Caco-2 (cell line): ENCODE results near the gene CUL9. TPM values are rescaled to one million over a fixed set of nuclear protein-coding genes. Genes with fewer than 3 reads are reported as not detected.

ENCODE experiments used
- BruUV-seq: library from RNA; stranded (reverse); fragments of 400-500 nt; replicated peaks from 2 replicates; lab custom pipeline; 2021; lab: Mats Ljungman, UMichigan
- CTCF ChIA-PET: fragments of 300-600 bp; sonication (Branson Sonifier 250); formaldehyde crosslinking; loops from one replicate; lab custom pipeline; 2022; ENCODE audit warnings: antibody characterized with exemption; lab: Charles Lee
- POLR2A ChIA-PET: fragments of 300-600 bp; sonication (Branson Sonifier 250); formaldehyde crosslinking; loops from one replicate; lab custom pipeline; 2022; ENCODE audit warnings: antibody characterized with exemption; lab: Charles Lee
- DNase-seq, 2 experiments: peaks; one replicate each; pipeline versions ENCODE4 v3.0.0 to v3.0.0-alpha.2; 2020 to 2022
- H3K27me3 ChIP-seq: replicated peaks from 2 replicates; pipeline ENCODE4 v1.6.0; 2011; ENCODE audit warnings: low read length; ENCODE audit not compliant: control insufficient read depth, insufficient read depth
- H3K36me3 ChIP-seq: 2 replicates; pipeline ENCODE4 v1.5.1; 2011; ENCODE audit warnings: low read length; ENCODE audit not compliant: control insufficient read depth, insufficient read depth
- H3K4me1 ChIP-seq: fragments of 250-450 bp; sonication (Bioruptor Pico); 2 replicates; pipeline ENCODE4 v1.5.1; 2020; ENCODE audit warnings: mild to moderate bottlenecking
- H3K4me3 ChIP-seq: 2 replicates; pipeline ENCODE4 v1.5.1; 2011; ENCODE audit warnings: low read depth, mild to moderate bottlenecking, control low read depth, low read length
- H3K9me3 ChIP-seq: fragments of 250-450 bp; sonication (Bioruptor Pico); 2 replicates; pipeline ENCODE4 v1.5.1; 2020; ENCODE audit warnings: mild to moderate bottlenecking, moderate library complexity
- H3K27ac Mint-ChIP-seq: one replicate; pipeline ENCODE4 v1.8.0; 2022; ENCODE audit warnings: mixed read lengths; ENCODE audit not compliant: unreplicated experiment
- H3K27me3 Mint-ChIP-seq: one replicate; pipeline ENCODE4 v1.8.0; 2022; ENCODE audit warnings: mixed read lengths; ENCODE audit not compliant: insufficient read depth, unreplicated experiment
- H3K36me3 Mint-ChIP-seq: one replicate; pipeline ENCODE4 v1.8.0; 2022; ENCODE audit warnings: mild to moderate bottlenecking, mixed read lengths; ENCODE audit not compliant: insufficient read depth, unreplicated experiment
- H3K4me1 Mint-ChIP-seq: one replicate; pipeline ENCODE4 v1.8.0; 2022; ENCODE audit warnings: low read depth, mixed read lengths; ENCODE audit not compliant: unreplicated experiment
- H3K4me3 Mint-ChIP-seq: one replicate; pipeline ENCODE4 v1.8.0; 2022; ENCODE audit warnings: mild to moderate bottlenecking, moderate library complexity, mixed read lengths; ENCODE audit not compliant: unreplicated experiment
- H3K9me3 Mint-ChIP-seq: one replicate; pipeline ENCODE4 v1.8.0; 2022; ENCODE audit warnings: mixed read lengths; ENCODE audit not compliant: unreplicated experiment
- intact Hi-C: fragments of 100-400 bp; cut with micrococcal nuclease; formaldehyde crosslinking; loops from one replicate; pipeline ENCODE4 v1.10.0; 2022; ENCODE audit not compliant: unreplicated experiment
- total RNA-seq: library from RNA; stranded (reverse); gene quantifications from 2 replicates; pipeline ENCODE4 v1.2.3, GENCODE V29; 2022
- TF ChIP-seq, protein P1 (sequence below), 2 experiments: fragments of 200-600 bp in 1 of 2; IDR thresholded peaks; 1 replicate in 1 of 2; 2 replicates in 1 of 2; pipeline versions ENCODE4 v1.5.1 to v1.8.0; 2011 to 2022; ENCODE audit warnings: antibody characterized with exemption in 1 of 2, control low read depth in 1 of 2, inconsistent platforms in 1 of 2, low read depth in 1 of 2, low read length in 1 of 2, mild to moderate bottlenecking in 1 of 2, moderate library complexity in 1 of 2; ENCODE audit not compliant: insufficient read depth in 1 of 2, severe bottlenecking in 1 of 2, unreplicated experiment in 1 of 2

Gene CUL9
- total RNA-seq, 1 experiment from 2014 or later = 16.7 TPM

DNA sequence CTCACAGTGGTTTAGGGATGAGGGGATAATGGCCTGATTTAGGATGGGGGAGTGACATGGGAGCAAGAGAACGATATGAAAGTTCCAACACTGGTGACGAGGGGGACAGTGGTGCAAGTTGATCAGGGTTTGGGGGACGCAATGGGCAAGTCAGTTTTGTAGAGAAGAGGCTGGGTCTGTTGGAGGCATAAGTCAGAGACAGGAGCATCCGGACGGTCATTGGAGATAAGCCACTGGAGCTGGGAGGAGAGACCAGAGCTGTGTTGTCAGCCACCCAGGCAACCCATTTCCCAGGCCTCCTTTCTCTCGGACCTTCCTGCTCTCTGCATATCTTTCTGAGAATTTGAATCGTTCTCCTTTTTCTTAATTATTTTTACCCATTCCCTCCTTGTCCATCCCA is 37.8 kb downstream of the CUL9 start:
- H3K4me3 Mint-ChIP-seq = no peak overlapping the region
- ChIA-PET POLR2A (no interaction called here), CTCF (interaction anchor here (0.5 to 1.5 kb wide), 4 partner anchors 9 to 870 kb away, joined by 3 to 8 read pairs (median 4); partner anchors contain the start of gene DNPH1)
- Histone ChIP-seq H3K4me3 (no peak overlapping the region), H3K27me3 (no peaks in the 10 kb centered on the region), H3K4me1 (no peaks in the 10 kb centered on the region), H3K36me3 (no peaks in the 10 kb centered on the region), H3K9me3 (no peaks in the 10 kb centered on the region)
- BruUV-seq = no TSS peak
- H3K27me3 Mint-ChIP-seq = no peaks in the 10 kb centered on the region
- H3K27ac Mint-ChIP-seq = no peak overlapping the region
- H3K9me3 Mint-ChIP-seq = no peaks in the 10 kb centered on the region
- TF ChIP-seq, protein P1, sequence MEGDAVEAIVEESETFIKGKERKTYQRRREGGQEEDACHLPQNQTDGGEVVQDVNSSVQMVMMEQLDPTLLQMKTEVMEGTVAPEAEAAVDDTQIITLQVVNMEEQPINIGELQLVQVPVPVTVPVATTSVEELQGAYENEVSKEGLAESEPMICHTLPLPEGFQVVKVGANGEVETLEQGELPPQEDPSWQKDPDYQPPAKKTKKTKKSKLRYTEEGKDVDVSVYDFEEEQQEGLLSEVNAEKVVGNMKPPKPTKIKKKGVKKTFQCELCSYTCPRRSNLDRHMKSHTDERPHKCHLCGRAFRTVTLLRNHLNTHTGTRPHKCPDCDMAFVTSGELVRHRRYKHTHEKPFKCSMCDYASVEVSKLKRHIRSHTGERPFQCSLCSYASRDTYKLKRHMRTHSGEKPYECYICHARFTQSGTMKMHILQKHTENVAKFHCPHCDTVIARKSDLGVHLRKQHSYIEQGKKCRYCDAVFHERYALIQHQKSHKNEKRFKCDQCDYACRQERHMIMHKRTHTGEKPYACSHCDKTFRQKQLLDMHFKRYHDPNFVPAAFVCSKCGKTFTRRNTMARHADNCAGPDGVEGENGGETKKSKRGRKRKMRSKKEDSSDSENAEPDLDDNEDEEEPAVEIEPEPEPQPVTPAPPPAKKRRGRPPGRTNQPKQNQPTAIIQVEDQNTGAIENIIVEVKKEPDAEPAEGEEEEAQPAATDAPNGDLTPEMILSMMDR (IDR thresholded peaks at IDR 0.05; ENCODE audit: insufficient read depth in 1 of 2, low read depth in 1 of 2, low read length in 1 of 2, severe bottlenecking in 1 of 2, unreplicated experiment in 1 of 2) = no peak
- peaks cover 6% of the 10 kb centered on the region for H3K36me3 Mint-ChIP-seq
- DNase-seq = no peak
- no peaks in the 10 kb centered on the region for H3K4me1 Mint-ChIP-seq
- intact Hi-C loops = no loop called here

DNA sequence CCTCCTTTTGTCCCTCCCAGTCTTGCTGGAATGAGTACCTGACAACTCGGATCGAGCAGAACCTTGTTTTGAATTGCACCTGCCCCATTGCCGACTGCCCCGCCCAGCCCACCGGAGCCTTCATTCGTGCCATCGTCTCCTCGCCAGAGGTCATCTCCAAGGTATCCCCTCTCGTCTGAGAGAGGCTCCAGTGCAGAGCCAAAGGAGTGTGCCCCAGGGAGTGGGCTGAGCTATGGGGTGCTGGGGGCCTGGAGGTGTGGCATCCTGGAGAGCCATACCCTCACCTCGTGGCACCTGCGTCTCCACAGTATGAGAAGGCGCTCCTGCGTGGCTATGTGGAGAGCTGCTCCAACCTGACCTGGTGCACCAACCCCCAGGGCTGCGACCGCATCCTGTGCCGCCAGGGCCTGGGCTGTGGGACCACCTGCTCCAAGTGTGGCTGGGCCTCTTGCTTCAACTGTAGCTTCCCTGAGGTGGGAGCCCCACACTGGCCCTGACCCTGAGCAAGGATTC is 38.5 kb downstream of the CUL9 start:
- Histone ChIP-seq H3K9me3 (no peaks in the 10 kb centered on the region), H3K4me3 (no peak overlapping the region), H3K36me3 (no peaks in the 10 kb centered on the region), H3K27me3 (no peaks in the 10 kb centered on the region), H3K4me1 (no peaks in the 10 kb centered on the region)
- Mint-ChIP-seq H3K4me3 (no peak overlapping the region), H3K27ac (no peak overlapping the region), H3K27me3 (no peaks in the 10 kb centered on the region), H3K36me3 (peaks cover 10% of the 10 kb centered on the region), H3K4me1 (no peaks in the 10 kb centered on the region), H3K9me3 (no peaks in the 10 kb centered on the region)
- CTCF ChIA-PET = interaction anchor here (1.2 to 1.5 kb wide), 2 partner anchors 9 to 117 kb away, joined by 3 to 8 read pairs; partner anchors contain the start of gene DNPH1
- BruUV-seq = no TSS peak
- POLR2A ChIA-PET = interaction anchor here (0.6 kb wide), 1 partner anchor 144 kb away, joined by 3 read pairs; the partner anchor contains the start of gene PTK7
- TF ChIP-seq, protein P1 (IDR thresholded peaks at IDR 0.05; ENCODE audit: insufficient read depth in 1 of 2, low read depth in 1 of 2, low read length in 1 of 2, severe bottlenecking in 1 of 2, unreplicated experiment in 1 of 2) = no peak
- intact Hi-C loops = no loop called here
- DNase-seq = no peak

DNA sequence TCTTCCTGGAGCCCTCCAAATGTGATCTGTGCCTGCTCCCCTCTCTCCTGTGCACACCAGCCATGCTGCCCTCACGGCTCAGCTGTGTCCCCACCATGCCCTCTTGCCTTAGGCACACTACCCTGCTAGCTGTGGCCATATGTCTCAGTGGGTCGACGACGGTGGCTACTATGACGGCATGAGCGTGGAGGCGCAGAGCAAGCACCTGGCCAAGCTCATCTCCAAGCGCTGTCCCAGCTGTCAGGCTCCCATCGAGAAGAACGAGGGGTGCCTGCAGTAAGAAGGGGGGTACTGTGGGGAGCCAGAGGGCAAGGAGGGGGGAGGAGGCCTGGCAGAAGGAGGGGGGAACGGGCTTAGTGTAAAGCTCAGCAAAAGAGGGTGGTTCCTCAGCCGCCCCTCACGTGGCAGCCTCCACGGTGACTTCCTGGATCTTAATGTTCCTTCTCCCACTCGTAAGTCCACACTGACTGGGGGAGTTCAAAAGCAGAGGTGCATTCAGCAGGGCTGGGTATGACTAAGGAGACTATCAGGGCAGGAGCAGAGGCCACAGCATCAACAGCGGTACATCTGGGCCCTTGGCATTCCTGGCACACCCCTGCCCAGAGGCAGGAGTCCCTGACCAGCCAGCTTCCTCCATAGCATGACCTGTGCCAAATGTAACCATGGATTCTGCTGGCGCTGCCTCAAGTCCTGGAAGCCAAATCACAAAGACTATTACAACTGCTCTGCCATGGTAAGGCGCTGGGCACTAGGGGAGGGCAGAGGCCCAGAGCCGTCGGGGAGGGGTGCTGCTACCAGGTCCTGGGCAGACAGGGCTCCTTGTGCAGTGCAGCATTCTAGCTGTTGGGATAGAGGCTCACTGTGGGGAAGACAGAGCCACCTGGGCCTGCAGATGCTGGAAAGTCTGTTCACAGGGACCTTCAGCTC is 39.3 kb downstream of the CUL9 start:
- H3K27ac Mint-ChIP-seq = no peak overlapping the region
- TF ChIP-seq, protein P1 (IDR thresholded peaks at IDR 0.05; ENCODE audit: insufficient read depth in 1 of 2, low read depth in 1 of 2, low read length in 1 of 2, severe bottlenecking in 1 of 2, unreplicated experiment in 1 of 2) = no peak
- ChIA-PET CTCF (interaction anchor here (1.2 to 1.5 kb wide), 2 partner anchors 8 to 116 kb away, joined by 3 to 8 read pairs; partner anchors contain the start of gene DNPH1), POLR2A (interaction anchor here (0.6 kb wide), 1 partner anchor 145 kb away, joined by 3 read pairs; the partner anchor contains the start of gene PTK7)
- no peaks in the 10 kb centered on the region for H3K27me3 ChIP-seq
- intact Hi-C loops = no loop called here
- no peaks in the 10 kb centered on the region for H3K36me3 ChIP-seq
- no peak overlapping the region for H3K4me3 Mint-ChIP-seq
- H3K27me3 Mint-ChIP-seq = no peaks in the 10 kb centered on the region
- H3K9me3 Mint-ChIP-seq = no peaks in the 10 kb centered on the region
- no peak for DNase-seq
- peaks cover 15% of the 10 kb centered on the region for H3K36me3 Mint-ChIP-seq
- H3K9me3 ChIP-seq = no peaks in the 10 kb centered on the region
- no peaks in the 10 kb centered on the region for H3K4me1 Mint-ChIP-seq
- no peak overlapping the region for H3K4me3 ChIP-seq
- no TSS peak for BruUV-seq
- no peaks in the 10 kb centered on the region for H3K4me1 ChIP-seq
